AG09319 (cell line): ENCODE data around the gene SLC38A10.

Experiments used
- DNase-seq: peaks from one replicate; pipeline ENCODE4 v3.0.0-alpha.2; 2010; ENCODE audit warnings: low read depth; ENCODE audit errors: extremely low read depth
- CTCF ChIP-seq: IDR thresholded peaks from 2 replicates; pipeline ENCODE4 v1.5.1; 2011; ENCODE audit warnings: low read depth, mild to moderate bottlenecking, inconsistent platforms, low read length, moderate library complexity

Gene SLC38A10

GRCh38 chr17:81199482-81199830 is 95.7 kb downstream of the SLC38A10 start:
- TF ChIP-seq CTCF: no peak
- no peak for DNase-seq

- no peak for TF ChIP-seq CTCF
- no peak for DNase-seq
These were observed 96.2 kb downstream of the SLC38A10 start for GRCh38 chr17:81198826-81199481.

GRCh38 chr17:81197831-81198490 is 97.1 kb downstream of the SLC38A10 start:
- DNase-seq: no peak
- no peak for TF ChIP-seq CTCF

- no peak for TF ChIP-seq CTCF
- no peak for DNase-seq
These were observed 97.7 kb downstream of the SLC38A10 start for GRCh38 chr17:81197409-81197795.

GRCh38 chr17:81196505-81197408 is 98.3 kb downstream of the SLC38A10 start:
- no peak for DNase-seq
- no peak for TF ChIP-seq CTCF

- DNase-seq: no peak
- no peak for TF ChIP-seq CTCF
These were observed 99.1 kb downstream of the SLC38A10 start for GRCh38 chr17:81195941-81196495.
